ENCODE measurements around the gene ZNF580.

DNA sequence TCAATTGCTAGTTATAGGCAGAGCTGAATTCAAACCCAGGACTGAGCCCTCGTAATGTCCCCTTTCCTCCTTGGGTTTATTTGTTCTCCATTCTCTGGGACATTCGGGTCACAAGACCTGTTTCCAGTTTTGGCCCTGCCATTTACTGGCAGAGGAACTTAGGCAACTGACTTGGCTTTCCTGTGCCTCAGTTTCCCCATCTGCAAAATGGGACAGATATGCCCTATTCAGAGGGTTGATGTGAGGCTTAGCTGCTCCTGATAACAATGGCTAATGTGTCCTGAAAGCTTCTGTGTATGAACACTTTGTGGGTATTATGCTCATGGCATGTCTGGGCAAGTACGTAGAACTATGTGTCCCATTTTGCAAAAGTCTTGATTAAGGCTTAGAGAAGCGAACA lies 39.7 kb upstream of the ZNF580 start:
- no peak for TF ChIP-seq CREB5 (CRISPR knock-in tag; IDR thresholded peaks at IDR 0.05; ENCODE audit: low read depth)
- TF ChIP-seq RARB (CRISPR knock-in tag; IDR thresholded peaks at IDR 0.05): no peak
- TF ChIP-seq ESRRG (CRISPR knock-in tag; IDR thresholded peaks at IDR 0.05): no peak
- TF ChIP-seq ZNF70 (CRISPR knock-in tag; IDR thresholded peaks at IDR 0.05): no peak
- TF ChIP-seq BACH2 (CRISPR knock-in tag; IDR thresholded peaks at IDR 0.05; ENCODE audit: borderline replicate concordance): no peak
- no peak for TF ChIP-seq PPARA (CRISPR knock-in tag; IDR thresholded peaks at IDR 0.05; ENCODE audit: borderline replicate concordance)
- TF ChIP-seq TOX (CRISPR knock-in tag; IDR thresholded peaks at IDR 0.05; ENCODE audit: borderline replicate concordance): no peak
- no peak for TF ChIP-seq ZFP3 (CRISPR knock-in tag; IDR thresholded peaks at IDR 0.05)
- TF ChIP-seq, protein P1, sequence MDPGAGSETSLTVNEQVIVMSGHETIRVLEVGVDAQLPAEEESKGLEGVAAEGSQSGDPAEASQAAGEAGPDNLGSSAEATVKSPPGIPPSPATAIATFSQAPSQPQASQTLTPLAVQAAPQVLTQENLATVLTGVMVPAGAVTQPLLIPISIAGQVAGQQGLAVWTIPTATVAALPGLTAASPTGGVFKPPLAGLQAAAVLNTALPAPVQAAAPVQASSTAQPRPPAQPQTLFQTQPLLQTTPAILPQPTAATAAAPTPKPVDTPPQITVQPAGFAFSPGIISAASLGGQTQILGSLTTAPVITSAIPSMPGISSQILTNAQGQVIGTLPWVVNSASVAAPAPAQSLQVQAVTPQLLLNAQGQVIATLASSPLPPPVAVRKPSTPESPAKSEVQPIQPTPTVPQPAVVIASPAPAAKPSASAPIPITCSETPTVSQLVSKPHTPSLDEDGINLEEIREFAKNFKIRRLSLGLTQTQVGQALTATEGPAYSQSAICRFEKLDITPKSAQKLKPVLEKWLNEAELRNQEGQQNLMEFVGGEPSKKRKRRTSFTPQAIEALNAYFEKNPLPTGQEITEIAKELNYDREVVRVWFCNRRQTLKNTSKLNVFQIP (CRISPR knock-in tag; IDR thresholded peaks at IDR 0.05; ENCODE audit: borderline replicate concordance, low read depth): no peak
- no peak for TF ChIP-seq ARNTL (CRISPR knock-in tag; IDR thresholded peaks at IDR 0.05; ENCODE audit: borderline replicate concordance, low read depth)
- TF ChIP-seq GLIS3 (CRISPR knock-in tag; IDR thresholded peaks at IDR 0.05): no peak
- TF ChIP-seq ZFP30 (CRISPR knock-in tag; IDR thresholded peaks at IDR 0.05): no peak
- TF ChIP-seq, protein P2, sequence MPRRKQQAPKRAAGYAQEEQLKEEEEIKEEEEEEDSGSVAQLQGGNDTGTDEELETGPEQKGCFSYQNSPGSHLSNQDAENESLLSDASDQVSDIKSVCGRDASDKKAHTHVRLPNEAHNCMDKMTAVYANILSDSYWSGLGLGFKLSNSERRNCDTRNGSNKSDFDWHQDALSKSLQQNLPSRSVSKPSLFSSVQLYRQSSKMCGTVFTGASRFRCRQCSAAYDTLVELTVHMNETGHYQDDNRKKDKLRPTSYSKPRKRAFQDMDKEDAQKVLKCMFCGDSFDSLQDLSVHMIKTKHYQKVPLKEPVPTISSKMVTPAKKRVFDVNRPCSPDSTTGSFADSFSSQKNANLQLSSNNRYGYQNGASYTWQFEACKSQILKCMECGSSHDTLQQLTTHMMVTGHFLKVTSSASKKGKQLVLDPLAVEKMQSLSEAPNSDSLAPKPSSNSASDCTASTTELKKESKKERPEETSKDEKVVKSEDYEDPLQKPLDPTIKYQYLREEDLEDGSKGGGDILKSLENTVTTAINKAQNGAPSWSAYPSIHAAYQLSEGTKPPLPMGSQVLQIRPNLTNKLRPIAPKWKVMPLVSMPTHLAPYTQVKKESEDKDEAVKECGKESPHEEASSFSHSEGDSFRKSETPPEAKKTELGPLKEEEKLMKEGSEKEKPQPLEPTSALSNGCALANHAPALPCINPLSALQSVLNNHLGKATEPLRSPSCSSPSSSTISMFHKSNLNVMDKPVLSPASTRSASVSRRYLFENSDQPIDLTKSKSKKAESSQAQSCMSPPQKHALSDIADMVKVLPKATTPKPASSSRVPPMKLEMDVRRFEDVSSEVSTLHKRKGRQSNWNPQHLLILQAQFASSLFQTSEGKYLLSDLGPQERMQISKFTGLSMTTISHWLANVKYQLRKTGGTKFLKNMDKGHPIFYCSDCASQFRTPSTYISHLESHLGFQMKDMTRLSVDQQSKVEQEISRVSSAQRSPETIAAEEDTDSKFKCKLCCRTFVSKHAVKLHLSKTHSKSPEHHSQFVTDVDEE (CRISPR knock-in tag; IDR thresholded peaks at IDR 0.05): no peak
- TF ChIP-seq, protein P3, sequence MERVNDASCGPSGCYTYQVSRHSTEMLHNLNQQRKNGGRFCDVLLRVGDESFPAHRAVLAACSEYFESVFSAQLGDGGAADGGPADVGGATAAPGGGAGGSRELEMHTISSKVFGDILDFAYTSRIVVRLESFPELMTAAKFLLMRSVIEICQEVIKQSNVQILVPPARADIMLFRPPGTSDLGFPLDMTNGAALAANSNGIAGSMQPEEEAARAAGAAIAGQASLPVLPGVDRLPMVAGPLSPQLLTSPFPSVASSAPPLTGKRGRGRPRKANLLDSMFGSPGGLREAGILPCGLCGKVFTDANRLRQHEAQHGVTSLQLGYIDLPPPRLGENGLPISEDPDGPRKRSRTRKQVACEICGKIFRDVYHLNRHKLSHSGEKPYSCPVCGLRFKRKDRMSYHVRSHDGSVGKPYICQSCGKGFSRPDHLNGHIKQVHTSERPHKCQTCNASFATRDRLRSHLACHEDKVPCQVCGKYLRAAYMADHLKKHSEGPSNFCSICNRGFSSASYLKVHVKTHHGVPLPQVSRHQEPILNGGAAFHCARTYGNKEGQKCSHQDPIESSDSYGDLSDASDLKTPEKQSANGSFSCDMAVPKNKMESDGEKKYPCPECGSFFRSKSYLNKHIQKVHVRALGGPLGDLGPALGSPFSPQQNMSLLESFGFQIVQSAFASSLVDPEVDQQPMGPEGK (CRISPR knock-in tag; IDR thresholded peaks at IDR 0.05; ENCODE audit: borderline replicate concordance): no peak
